HG03457 (cell line): ENCODE results near the gene ANGPTL4.
"Not testable (repeated sequence)": the region's sequence is repeated elsewhere in the genome, so short reads cannot be mapped to it uniquely, and the experiment has no call there.

Experiments used
- ATAC-seq: cut with Tn5 transposase; IDR thresholded peaks from one replicate; pipeline ENCODE4 v1.9.1; 2021; ENCODE audit warnings: moderate number of reproducible peaks; ENCODE audit not compliant: unreplicated experiment

The ANGPTL4 gene

GRCh38 chr19:8404391-8405151, 40.6 kb downstream of the ANGPTL4 start:
- ATAC-seq = no peak

- not testable (repeated sequence) for ATAC-seq
Observed at GRCh38 chr19:8410718-8411117, 46.8 kb downstream of the ANGPTL4 start.

GRCh38 chr19:8412783-8413628, 49.1 kb downstream of the ANGPTL4 start, which contains the start of gene MARCHF2:
TSS of gene MARCHF2 (plus strand) at chr19:8413305. CDS start at chr19:8421841, 8,536 bp downstream.
- peak; percentile 95 for ATAC-seq

- ATAC-seq = no peak
Observed at GRCh38 chr19:8413629-8413995, 49.7 kb downstream of the ANGPTL4 start.

- ATAC-seq = no peak
Observed at GRCh38 chr19:8416796-8417195, 52.8 kb downstream of the ANGPTL4 start.

- no peak for ATAC-seq
Observed at GRCh38 chr19:8421484-8422461, 57.8 kb downstream of the ANGPTL4 start.

GRCh38 chr19:8423817-8424223, 59.9 kb downstream of the ANGPTL4 start:
- ATAC-seq = no peak
